A549 (cell line): ENCODE results near the gene GTPBP3. TPM values are rescaled to one million over a fixed set of nuclear protein-coding genes. Genes with fewer than 3 reads are reported as not detected.
A peak's percentile ranks its signal among the peaks of the same experiment; 100 is the strongest.

Experiments used
- ATAC-seq, 2 experiments: fragments of 200-7000 bp in 1 of 2; fragments of >200 bp in 1 of 2; cut with Nextera tagmentation in 1 of 2; cut with Tn5 transposase in 1 of 2; 3 replicates each; pipeline versions ENCODE4 v1.8.0 to v1.9.1; 2018 to 2020; ENCODE audit warnings: mild to moderate bottlenecking in 1 of 2, moderate library complexity in 1 of 2
- CTCF ChIA-PET: fragments of 300-600 bp; sonication (Branson Sonifier 250); formaldehyde crosslinking; extraction: SDS; loops from one replicate; lab custom pipeline; 2021; ENCODE audit warnings: antibody characterized with exemption, inconsistent platforms; lab: Yijun Ruan, JAX
- POLR2A ChIA-PET: fragments of 350-600 bp; formaldehyde crosslinking; extraction: SDS; loops from one replicate; lab custom pipeline; 2021; ENCODE audit warnings: antibody characterized with exemption, inconsistent platforms; lab: Yijun Ruan, JAX
- DNase-seq, 2 experiments: peaks; one replicate each; pipeline versions ENCODE4 v3.0.0 to v3.0.0-alpha.2; 2011 to 2016; ENCODE audit warnings: low read depth in 1 of 2, low spot score in 1 of 2
- FAIRE-seq: peaks from 2 replicates; lab custom pipeline; 2011; peaks lifted over from hg19 to GRCh38; lab: Jason Lieb, UNC
- H3K27ac ChIP-seq, 2 experiments: fragments of >200 bp; sonication (Bioruptor Twin); formaldehyde crosslinking; 3 replicates each; pipeline ENCODE4 v1.5.1; 2016 to 2017
- H3K4me1 ChIP-seq: fragments of >200 bp; sonication (Bioruptor Twin); formaldehyde crosslinking; 3 replicates; pipeline ENCODE4 v1.6.1; 2016
- H3K4me2 ChIP-seq: fragments of >200 bp; sonication (Bioruptor Twin); formaldehyde crosslinking; 3 replicates; pipeline ENCODE4 v1.6.1; 2016
- H3K4me3 ChIP-seq: fragments of >200 bp; sonication (Bioruptor Twin); formaldehyde crosslinking; 3 replicates; pipeline ENCODE4 v1.5.1; 2016
- H3K9me3 ChIP-seq: fragments of >200 bp; sonication (Bioruptor Twin); formaldehyde crosslinking; 3 replicates; pipeline ENCODE4 v1.6.1; 2016
- CEBPB ChIP-seq, 2 experiments: fragments of >200 bp in 1 of 2; sonication (Bioruptor Twin) in 1 of 2; formaldehyde crosslinking in 1 of 2; IDR thresholded peaks; 2 replicates each; pipeline ENCODE4 v1.6.1; 2012 to 2016
- EHMT2 ChIP-seq: fragments of 200-600 bp; sonication (generic); IDR thresholded peaks from 2 replicates; pipeline ENCODE4 v1.6.1; 2016; ENCODE audit warnings: antibody characterized with exemption, low read depth, mild to moderate bottlenecking, moderate library complexity
- EP300 ChIP-seq, 2 experiments: fragments of >200 bp; sonication (Bioruptor Twin); formaldehyde crosslinking; IDR thresholded peaks; 2 replicates in 1 of 2; 3 replicates in 1 of 2; pipeline ENCODE4 v1.6.1; 2016 to 2017
- FOSB ChIP-seq: fragments of 250-450 bp; sonication (Bioruptor Pico); IDR thresholded peaks from 2 replicates; pipeline ENCODE4 v1.5.0; 2020; ENCODE audit warnings: mild to moderate bottlenecking, moderate library complexity
- FOSL2 ChIP-seq, 2 experiments: fragments of 450-650 bp in 1 of 2; fragments of >200 bp in 1 of 2; sonication (Bioruptor Twin) in 1 of 2; formaldehyde crosslinking; IDR thresholded peaks; 2 replicates each; pipeline versions ENCODE4 v1.5.0 to v1.6.1; 2016 to 2020; ENCODE audit warnings: mild to moderate bottlenecking in 1 of 2, moderate library complexity in 1 of 2
- FOXS1 ChIP-seq: fragments of 250-450 bp; sonication (Bioruptor Pico); IDR thresholded peaks from 2 replicates; pipeline ENCODE4 v1.5.0; 2020; ENCODE audit warnings: mild to moderate bottlenecking, moderate library complexity
- GATA3 ChIP-seq: IDR thresholded peaks from 2 replicates; pipeline ENCODE4 v1.6.1; 2012; ENCODE audit warnings: borderline replicate concordance
- HOXB13 ChIP-seq: fragments of 250-450 bp; sonication (Bioruptor Pico); IDR thresholded peaks from 2 replicates; pipeline ENCODE4 v1.5.0; 2020; ENCODE audit warnings: low read depth, mild to moderate bottlenecking, moderate library complexity
- HOXB5 ChIP-seq: fragments of 250-450 bp; sonication (Bioruptor Pico); IDR thresholded peaks from 2 replicates; pipeline ENCODE4 v1.5.0; 2020; ENCODE audit warnings: mild to moderate bottlenecking, moderate library complexity
- JUN ChIP-seq, 2 experiments: fragments of >200 bp; sonication (Bioruptor Twin); formaldehyde crosslinking; IDR thresholded peaks; 2 replicates in 1 of 2; 3 replicates in 1 of 2; pipeline ENCODE4 v1.6.1; 2016 to 2017
- JUNB ChIP-seq: fragments of >200 bp; sonication (Bioruptor Twin); formaldehyde crosslinking; IDR thresholded peaks from 2 replicates; pipeline ENCODE4 v1.6.1; 2016
- KDM1A ChIP-seq: fragments of 200-600 bp; sonication (generic); IDR thresholded peaks from 2 replicates; pipeline ENCODE4 v1.6.1; 2016; ENCODE audit warnings: low read depth, mild to moderate bottlenecking
- NR3C1 ChIP-seq: fragments of >200 bp; sonication (Bioruptor Twin); formaldehyde crosslinking; IDR thresholded peaks from 3 replicates; pipeline ENCODE4 v1.6.1; 2017
- POLR2AphosphoS2 ChIP-seq: conservative IDR thresholded peaks from 2 replicates; pipeline ENCODE4 v1.6.1; 2012; ENCODE audit warnings: low read length, improper control_type of control experiment, inconsistent platforms
- SREBF2 ChIP-seq: fragments of 450-650 bp; IDR thresholded peaks from 2 replicates; pipeline ENCODE4 v1.6.1; 2014; ENCODE audit warnings: mild to moderate bottlenecking, moderate library complexity
- ZFP36 ChIP-seq: fragments of 450-650 bp; IDR thresholded peaks from 2 replicates; pipeline ENCODE4 v1.6.1; 2014; ENCODE audit warnings: borderline replicate concordance; ENCODE audit not compliant: partially characterized antibody
- ZNF302 ChIP-seq: fragments of 250-450 bp; sonication (Bioruptor Pico); IDR thresholded peaks from 2 replicates; pipeline ENCODE4 v1.9.0; 2021; ENCODE audit warnings: inconsistent platforms, mild to moderate bottlenecking, moderate library complexity
- WGBS: methylation state at CpG from one replicate; pipeline ENCODE4 v1.1.6; 2017; ENCODE audit errors: missing lambda C conversion rate; 5-methylcytosine and 5-hydroxymethylcytosine counted together
- polyA plus RNA-seq, 4 experiments: library from polyadenylated mRNA; depleted of rRNA in 3 of 4; stranded (reverse); fragments of >200 nt; fragmentation: RNase III in 1 of 4; extraction: RNeasy Plus Mini Kit Qiagen cat#74134 plus additional on column Dnase treatment in 1 of 4; gene quantifications; 2 replicates in 3 of 4; 3 replicates in 1 of 4; pipeline ENCODE4 v1.2.3, GENCODE V29; 2011 to 2017
- TF ChIP-seq, protein P1 (sequence below): IDR thresholded peaks from 2 replicates; pipeline ENCODE4 v1.6.1; 2012; ENCODE audit warnings: low read depth, borderline replicate concordance
- TF ChIP-seq, protein P2 (sequence below): IDR thresholded peaks from 2 replicates; pipeline ENCODE4 v1.6.1; 2012
- TF ChIP-seq, protein P3 (sequence below): IDR thresholded peaks from 2 replicates; pipeline ENCODE4 v1.6.1; 2012

Gene GTPBP3
- polyA plus RNA-seq, 2 of the 4 experiments (the other 2 are of a cell fraction), result 10.6 to 19.3 TPM

DNA sequence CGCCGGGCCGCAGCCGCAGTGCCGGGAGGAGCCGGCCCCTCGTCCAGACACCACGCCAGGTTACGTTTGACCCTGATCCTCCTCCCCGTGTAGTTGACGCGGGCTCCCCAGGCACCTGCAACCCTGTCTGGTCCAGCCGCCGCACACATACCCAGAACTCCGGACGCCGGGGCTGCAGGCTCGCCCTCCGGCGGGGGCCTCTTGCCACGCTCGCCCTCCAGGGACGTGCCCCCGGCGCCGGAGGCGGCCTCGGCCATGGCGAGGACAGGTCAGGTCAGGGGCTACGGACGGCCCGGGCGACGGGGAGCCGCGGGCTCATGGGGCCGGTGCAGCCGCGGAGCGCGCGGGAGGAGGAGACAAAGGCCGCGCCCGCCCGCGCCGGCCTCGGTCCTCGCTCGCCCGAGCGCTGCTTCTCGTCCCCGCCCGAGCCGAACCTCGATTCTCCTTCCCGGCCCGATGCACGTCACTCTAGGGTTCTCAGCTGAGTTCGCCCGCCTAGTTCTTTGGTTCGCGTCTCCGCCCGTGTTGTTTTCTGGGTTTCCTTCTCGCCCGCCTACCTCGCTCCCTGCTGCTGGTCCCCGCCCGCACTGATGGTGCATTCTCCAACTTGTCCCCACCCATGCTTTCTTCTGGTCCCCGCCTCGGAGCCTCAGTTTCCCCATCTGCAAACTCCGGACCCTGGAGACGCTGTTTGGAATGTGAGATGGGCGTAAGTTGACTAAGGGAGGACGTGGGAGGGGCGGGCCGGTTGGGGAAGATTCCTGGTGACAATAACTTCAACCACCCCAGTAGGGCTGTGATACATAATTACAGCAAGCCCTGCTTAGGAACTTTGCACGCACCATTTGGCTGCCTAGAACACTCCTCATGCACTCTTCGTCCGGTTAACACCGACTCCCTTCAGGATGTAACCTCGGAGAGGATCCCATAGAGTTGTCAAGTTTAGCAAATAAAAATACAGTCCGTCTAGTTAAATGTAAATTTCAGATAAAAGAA, 2.6 kb upstream of the GTPBP3 start, which contains the start of gene ANO8:
Gene ANO8, minus strand, starts transcription at position 442 of the 996 bp plus-strand sequence. Its CDS starts 185 bp downstream, at position 257.
- DNase-seq (peak; percentile 73 to 99), FAIRE-seq (no peak), ATAC-seq (peak; percentile 63 to 72)
- ChIA-PET POLR2A (interaction anchor here (0.6 to 1.0 kb wide), 4 partner anchors 26 to 68 kb away, joined by 3 to 5 read pairs (median 4); partner anchors contain the start of genes BABAM1, DDA1 and MRPL34), CTCF (interaction anchor here (0.8 to 2.5 kb wide), 4 partner anchors 25 to 42 kb away, joined by 3 to 9 read pairs (median 6); partner anchors contain the start of gene DDA1)
- WGBS, result 6% methylated on average over 36 of the region's 86 CpGs
- Histone ChIP-seq H3K4me3 (peak within 1 kb of the TSS; percentile 69), H3K4me1 (peaks cover 21% of the 10 kb centered on the region), H3K27ac (peak within 1 kb of the TSS; percentile 82 to 98), H3K4me2 (peak within 1 kb of the TSS; percentile 84), H3K9me3 (no peaks in the 10 kb centered on the region)
- TF ChIP-seq NR3C1 (no peak), SREBF2 (no peak), JUN (IDR thresholded peaks at IDR 0.05) (peak in 1 of 2 experiments; percentile 74; a peak in 3 of 5 replicates), HOXB13 (CRISPR knock-in tag) (no peak), JUNB (no peak), ZNF302 (CRISPR knock-in tag) (no peak), EP300 (IDR thresholded peaks at IDR 0.05) (no peak), GATA3 (no peak), FOSL2 (IDR thresholded peaks at IDR 0.05) (no peak), FOSL2 (CRISPR knock-in tag; IDR thresholded peaks at IDR 0.05) (peak; percentile 35)
- TF ChIP-seq, protein P1, sequence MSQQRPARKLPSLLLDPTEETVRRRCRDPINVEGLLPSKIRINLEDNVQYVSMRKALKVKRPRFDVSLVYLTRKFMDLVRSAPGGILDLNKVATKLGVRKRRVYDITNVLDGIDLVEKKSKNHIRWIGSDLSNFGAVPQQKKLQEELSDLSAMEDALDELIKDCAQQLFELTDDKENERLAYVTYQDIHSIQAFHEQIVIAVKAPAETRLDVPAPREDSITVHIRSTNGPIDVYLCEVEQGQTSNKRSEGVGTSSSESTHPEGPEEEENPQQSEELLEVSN, result 0 out of 2 replicates have a peak, but pooled peaks have one; percentile 43
- TF ChIP-seq, protein P2, sequence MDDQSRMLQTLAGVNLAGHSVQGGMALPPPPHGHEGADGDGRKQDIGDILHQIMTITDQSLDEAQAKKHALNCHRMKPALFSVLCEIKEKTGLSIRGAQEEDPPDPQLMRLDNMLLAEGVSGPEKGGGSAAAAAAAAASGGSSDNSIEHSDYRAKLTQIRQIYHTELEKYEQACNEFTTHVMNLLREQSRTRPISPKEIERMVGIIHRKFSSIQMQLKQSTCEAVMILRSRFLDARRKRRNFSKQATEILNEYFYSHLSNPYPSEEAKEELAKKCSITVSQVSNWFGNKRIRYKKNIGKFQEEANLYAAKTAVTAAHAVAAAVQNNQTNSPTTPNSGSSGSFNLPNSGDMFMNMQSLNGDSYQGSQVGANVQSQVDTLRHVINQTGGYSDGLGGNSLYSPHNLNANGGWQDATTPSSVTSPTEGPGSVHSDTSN, result peak; percentile 75; the same call in 1 of the 2 replicates
- TF ChIP-seq, protein P3, sequence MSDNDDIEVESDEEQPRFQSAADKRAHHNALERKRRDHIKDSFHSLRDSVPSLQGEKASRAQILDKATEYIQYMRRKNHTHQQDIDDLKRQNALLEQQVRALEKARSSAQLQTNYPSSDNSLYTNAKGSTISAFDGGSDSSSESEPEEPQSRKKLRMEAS, result peak; percentile 80

DNA sequence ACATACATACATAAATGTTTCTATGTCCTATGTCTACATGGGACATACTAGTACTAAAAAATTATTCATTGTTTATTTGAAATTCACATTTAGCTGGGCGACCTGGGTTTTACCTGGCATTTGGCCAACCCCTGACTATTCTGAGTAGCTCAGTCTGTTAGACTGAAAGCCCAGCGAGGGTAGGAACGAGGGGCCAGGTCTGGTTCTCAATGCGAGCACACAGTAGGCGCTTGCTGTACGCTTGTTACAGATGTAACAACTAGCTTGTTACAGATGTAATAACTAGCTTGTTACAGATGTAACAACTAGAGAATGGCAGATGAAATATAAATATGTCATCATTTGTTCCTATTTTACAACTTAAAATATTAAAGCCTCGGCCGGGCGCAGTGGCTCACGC, 1.8 kb upstream of the GTPBP3 start:
- H3K4me2 ChIP-seq, result peak overlapping the region; percentile 84
- no peak overlapping the region; the same call in 2 of the 3 replicates for H3K4me3 ChIP-seq
- POLR2A ChIA-PET, result interaction anchor here (0.6 kb wide), 1 partner anchor 68 kb away, joined by 5 read pairs; no protein-coding TSS in a partner anchor
- peaks cover 25% of the 10 kb centered on the region for H3K4me1 ChIP-seq
- no peak for FAIRE-seq
- no peaks in the 10 kb centered on the region for H3K9me3 ChIP-seq
- DNase-seq, result no peak
- peak overlapping the region in 1 of 2 experiments; percentile 98; a peak in 3 of 6 replicates for H3K27ac ChIP-seq
- TF ChIP-seq CEBPB (IDR thresholded peaks at IDR 0.05) (no peak), EHMT2 (no peak), ZFP36 (no peak), JUNB (no peak), POLR2AphosphoS2 (no peak), KDM1A (no peak), FOSB (no peak), HOXB5 (CRISPR knock-in tag) (no peak), FOXS1 (CRISPR knock-in tag) (no peak)
- no peak for ATAC-seq
- CTCF ChIA-PET, result interaction anchor here (0.7 to 1.3 kb wide), 2 partner anchors 8 to 43 kb away, joined by 3 read pairs; no protein-coding TSS in a partner anchor
- WGBS, result 56% methylated on average over 10 of the region's 10 CpGs
